ENCODE measurements around the gene PSD2.

The PSD2 gene
- total RNA-seq: 0.61 to 0.77 reads per million in 2 donors

- DNase-seq: no peak
These were observed at the start of gene PSD2 for GRCh38 chr5:139795074-139796001. PSD2 (plus strand) TSS chr5:139795808; CDS start chr5:139809441, 13,633 bp downstream.

DNA sequence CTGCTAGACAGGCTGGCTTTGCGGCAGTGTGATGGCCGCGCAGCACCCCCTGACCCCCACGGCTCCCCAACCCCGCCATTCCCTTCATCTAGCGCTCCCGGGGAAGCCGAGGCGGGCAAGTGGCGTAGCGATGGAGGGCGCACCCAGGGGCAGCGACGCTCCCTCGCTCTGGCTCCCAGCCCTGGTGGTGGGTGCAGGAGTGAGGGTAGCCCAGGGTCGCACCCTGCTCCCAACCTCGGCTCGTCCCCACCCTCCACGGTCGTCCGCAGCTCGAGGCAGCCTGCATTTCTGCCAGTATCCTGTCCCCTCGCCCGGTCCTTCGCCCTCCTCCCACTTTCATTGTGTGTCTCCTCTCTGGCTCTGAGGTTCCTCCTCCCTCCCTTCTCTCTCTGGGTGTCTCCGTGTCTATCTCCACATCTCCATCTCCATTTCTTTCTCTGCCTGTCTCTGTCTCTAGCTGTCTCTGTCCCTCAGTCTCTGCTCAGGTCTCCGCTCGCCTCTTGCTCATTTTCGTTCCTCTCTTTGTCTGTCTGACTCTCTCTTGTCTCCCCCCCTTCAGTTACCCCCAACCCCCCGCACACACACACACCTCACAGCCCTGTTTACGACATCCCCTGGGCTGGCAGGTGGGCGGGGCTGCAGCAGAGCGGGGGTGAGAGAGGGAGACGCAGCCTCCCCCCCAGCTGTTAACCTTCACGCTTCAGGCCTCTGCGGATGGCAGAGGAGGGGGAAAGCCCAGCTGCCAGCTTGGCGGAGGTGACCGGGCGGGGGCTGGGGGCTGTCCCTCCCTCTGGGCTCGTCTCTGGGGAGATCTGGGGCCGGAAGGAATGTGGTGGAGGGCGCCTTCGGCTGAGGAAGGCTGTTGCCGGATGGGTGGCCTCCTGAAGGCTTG, 48.7 kb upstream of the PSD2 start:
- peak; percentile 77 for DNase-seq

- DNase-seq: peak; percentile 59
These were observed 47.8 kb upstream of the PSD2 start for GRCh38 chr5:139747583-139748504.

GRCh38 chr5:139748505-139748826, 47.1 kb upstream of the PSD2 start:
- DNase-seq: no peak

GRCh38 chr5:139749242-139749641, 46.4 kb upstream of the PSD2 start:
- no peak for DNase-seq

- no peak for DNase-seq
These were observed 44.4 kb upstream of the PSD2 start for GRCh38 chr5:139751236-139751635.

- DNase-seq: no peak
These were observed 42.8 kb upstream of the PSD2 start for GRCh38 chr5:139752506-139753473.

- peak; percentile 19 for DNase-seq
These were observed 39.5 kb upstream of the PSD2 start for GRCh38 chr5:139755892-139756671.

DNA sequence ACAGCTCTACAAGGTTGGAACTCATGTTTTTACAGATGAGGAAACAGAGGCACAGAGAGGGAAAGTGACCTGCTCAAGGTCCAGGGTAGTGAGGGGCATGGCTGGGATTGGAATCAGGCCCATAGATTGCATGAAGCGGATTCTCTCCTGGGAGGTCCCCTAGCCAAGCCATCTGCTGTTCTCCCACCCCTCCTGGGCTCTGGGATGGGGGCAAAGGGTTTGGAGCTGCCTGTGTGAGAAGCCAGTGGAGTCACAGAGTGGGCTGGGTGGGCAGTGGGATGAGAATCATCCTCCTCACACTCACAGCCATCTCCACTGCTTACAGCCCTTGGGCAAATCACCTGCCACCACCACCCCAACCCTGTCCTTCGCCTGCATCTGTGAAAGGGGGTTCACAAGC, 38.6 kb upstream of the PSD2 start:
- DNase-seq: no peak

DNA sequence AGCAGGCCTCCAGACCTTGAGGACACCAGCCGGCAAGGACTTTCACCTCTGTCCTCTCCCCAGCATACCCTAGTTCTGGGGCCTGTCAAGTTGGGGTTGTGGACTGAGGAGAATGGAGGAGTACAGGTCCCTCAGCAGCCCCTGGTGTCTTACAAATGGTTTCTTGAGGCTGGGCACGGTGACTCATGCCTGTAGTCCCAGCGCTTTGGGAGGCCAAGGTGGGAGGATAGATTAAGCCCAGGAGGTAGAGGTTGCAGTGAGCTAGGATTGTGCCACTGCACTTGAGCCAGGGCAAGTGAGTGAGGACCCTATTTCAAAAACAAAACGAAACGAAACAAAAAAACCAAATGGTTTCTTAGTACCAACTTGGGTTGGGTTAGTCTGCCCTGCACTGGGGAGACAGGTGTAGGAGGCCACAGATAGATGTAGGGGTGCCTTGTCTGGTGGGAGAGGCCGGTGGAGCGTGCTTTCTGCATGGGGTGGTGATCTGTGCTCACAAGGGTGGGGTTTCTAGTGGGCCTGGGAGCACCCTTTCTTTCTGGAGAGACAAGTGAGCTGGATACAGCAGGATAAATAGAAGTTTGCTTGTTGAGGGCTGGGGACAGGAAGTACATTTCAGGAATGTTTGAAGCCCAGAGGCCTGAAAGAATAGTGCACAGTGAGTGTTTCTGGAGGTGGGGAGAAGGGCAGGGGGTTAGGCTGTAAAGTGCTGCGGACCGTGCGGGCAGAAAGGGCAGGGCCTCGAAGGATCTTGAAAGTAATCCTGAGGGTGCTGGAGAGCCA, 37.7 kb upstream of the PSD2 start:
- DNase-seq: no peak

GRCh38 chr5:139758510-139759075, 37.0 kb upstream of the PSD2 start:
- DNase-seq: no peak

- DNase-seq: no peak
These were observed 36.3 kb upstream of the PSD2 start for GRCh38 chr5:139759219-139759721.

- DNase-seq: no peak
These were observed 35.2 kb upstream of the PSD2 start for GRCh38 chr5:139760066-139761056.

DNA sequence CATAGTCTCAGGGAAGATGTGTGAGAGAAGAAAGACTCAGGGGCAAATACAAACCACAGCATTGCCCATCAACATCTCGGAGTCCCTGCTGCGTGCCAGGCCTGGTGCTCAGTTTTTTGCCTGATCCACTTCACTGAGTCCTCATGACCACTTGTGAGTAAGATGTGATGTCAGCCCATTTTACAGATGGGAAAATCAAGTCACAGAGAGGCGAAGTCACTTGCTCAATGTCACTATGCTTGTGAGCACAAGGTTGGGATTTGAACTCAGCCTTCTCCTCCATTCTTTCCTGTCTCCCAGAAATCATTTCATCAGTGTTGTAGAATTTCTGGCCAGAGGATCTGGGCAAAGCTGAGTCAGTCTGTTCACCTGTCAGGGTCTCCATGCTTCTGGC, 34.6 kb upstream of the PSD2 start:
- no peak for DNase-seq

- DNase-seq: no peak
These were observed 34.1 kb upstream of the PSD2 start for GRCh38 chr5:139761501-139761900.

GRCh38 chr5:139762615-139763170, 32.9 kb upstream of the PSD2 start:
- DNase-seq: no peak

- DNase-seq: no peak
These were observed 32.2 kb upstream of the PSD2 start for GRCh38 chr5:139763280-139763929.
